ENCODE data around the gene LGR4. TPM values are rescaled to one million over a fixed set of nuclear protein-coding genes. Genes with fewer than 3 reads are reported as not detected.
A peak's percentile ranks its signal among the peaks of the same experiment; 100 is the strongest.

LGR4 gene
- total and polyA plus RNA-seq, 8 donors = 23.4 to 73.0 (median 54.5) TPM

DNA sequence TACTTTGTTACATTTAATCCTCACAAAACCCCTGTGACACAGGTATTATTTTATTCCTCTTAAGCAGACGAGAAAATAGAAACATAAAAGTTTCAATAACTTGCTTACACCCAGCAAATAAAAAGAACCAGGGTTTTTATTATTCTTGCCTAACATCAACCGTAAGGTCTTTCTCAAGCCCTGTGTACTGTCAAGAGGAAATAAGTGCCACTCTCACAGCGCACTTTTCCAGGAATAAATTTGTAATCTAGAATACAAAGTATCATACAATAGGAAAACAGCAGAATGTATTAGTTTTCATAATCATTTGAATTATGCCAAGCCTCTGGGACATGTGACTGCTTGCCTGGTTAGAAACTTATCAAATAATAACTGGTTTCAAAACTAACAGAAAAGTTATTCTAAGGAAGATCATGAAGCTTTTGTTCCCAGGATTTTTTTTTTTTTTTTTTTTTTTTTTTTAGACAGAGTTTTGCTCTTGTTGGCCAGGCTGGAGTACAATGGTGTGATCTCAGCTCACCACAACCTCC, 117.0 kb downstream of the LGR4 start:
- no peaks in the 10 kb centered on the region for H3K9me3 ChIP-seq
- TF ChIP-seq CTCF (IDR thresholded peaks at IDR 0.05) = no peak
- H3K27ac ChIP-seq = peak overlapping the region in 2 of 4 donors; percentile 37 to 55
- no peak for FAIRE-seq
- H3K4me1 ChIP-seq = peaks cover 17 to 28% (median 19%) of the 10 kb centered on the region in 3 donors
- 43 to 48% methylated on average over 3 of the region's 3 CpGs for WGBS, 2 donors
- peak; percentile 25 to 72 (median 46) for ATAC-seq
- no peak overlapping the region for H3K4me3 ChIP-seq
- H3K27me3 ChIP-seq = no peaks in the 10 kb centered on the region
- intact Hi-C loops (cut with DNase I) = no loop called here
- DNase-seq = no peak
- no peaks in the 10 kb centered on the region for H3K36me3 ChIP-seq

DNA sequence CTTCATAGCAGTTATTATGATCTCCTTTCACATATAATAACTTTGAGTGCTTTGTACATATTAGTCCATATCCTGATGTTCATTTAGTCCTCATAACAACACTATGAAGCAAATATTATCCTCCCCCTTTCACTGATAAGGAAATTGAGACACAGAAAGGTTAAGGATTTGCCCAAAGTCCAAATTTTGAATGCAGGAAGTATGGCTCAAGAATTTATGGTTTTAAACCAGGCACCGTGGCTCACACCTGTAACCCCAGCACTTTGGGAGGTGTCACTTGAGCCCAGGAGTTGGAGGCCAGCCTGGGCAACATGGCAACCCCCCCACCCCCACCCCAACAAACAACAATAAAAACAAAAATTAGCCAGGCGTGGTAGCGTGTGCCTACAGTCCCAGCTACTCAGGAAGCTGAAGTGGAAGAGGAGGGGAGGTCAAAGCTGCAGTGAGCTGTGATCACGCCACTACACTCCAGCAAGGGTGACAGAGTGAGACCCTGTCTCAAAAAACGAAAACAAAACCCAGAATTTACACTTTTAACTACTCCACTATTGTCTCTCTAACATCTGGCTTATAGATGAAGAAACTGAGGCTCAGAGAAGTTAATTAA, 118.1 kb downstream of the LGR4 start:
- no peak for DNase-seq
- no peak for TF ChIP-seq CTCF (IDR thresholded peaks at IDR 0.05)
- intact Hi-C loops (cut with DNase I) = no loop called here
- ATAC-seq = peak in 1 of 4 donors; percentile 21
- Histone ChIP-seq H3K4me3 (no peak overlapping the region), H3K4me1 (peaks cover 26 to 40% (median 30%) of the 10 kb centered on the region in 3 donors), H3K36me3 (no peaks in the 10 kb centered on the region), H3K27ac (peak overlapping the region in 2 of 4 donors; percentile 15 to 55), H3K9me3 (no peaks in the 10 kb centered on the region), H3K27me3 (no peaks in the 10 kb centered on the region)
- no peak for FAIRE-seq
- WGBS, 2 donors = 57% methylated on average over 5 of the region's 5 CpGs

- peak overlapping the region in 1 of 4 donors; percentile 55 for H3K27ac ChIP-seq
- no peaks in the 10 kb centered on the region for H3K36me3 ChIP-seq
- WGBS, 2 donors = 92 to 93% methylated on average over 2 of the region's 2 CpGs
- TF ChIP-seq CTCF (IDR thresholded peaks at IDR 0.05) = no peak
- H3K27me3 ChIP-seq = no peaks in the 10 kb centered on the region
- no peaks in the 10 kb centered on the region for H3K9me3 ChIP-seq
- peaks cover 32 to 47% (median 35%) of the 10 kb centered on the region in 3 donors for H3K4me1 ChIP-seq
- DNase-seq (no peak), ATAC-seq (no peak), FAIRE-seq (peak; percentile 63)
- intact Hi-C loops (cut with DNase I) = no loop called here
- H3K4me3 ChIP-seq = no peak overlapping the region
Measured at GRCh38 chr11:27353593-27354358, 118.8 kb downstream of the LGR4 start.

GRCh38 chr11:27352781-27353180, 119.8 kb downstream of the LGR4 start:
- no peak for TF ChIP-seq CTCF (IDR thresholded peaks at IDR 0.05)
- no peak for DNase-seq
- Histone ChIP-seq H3K4me1 (peaks cover 39 to 51% (median 45%) of the 10 kb centered on the region in 3 donors), H3K4me3 (no peak overlapping the region), H3K27ac (no peak overlapping the region), H3K27me3 (no peaks in the 10 kb centered on the region), H3K36me3 (no peaks in the 10 kb centered on the region), H3K9me3 (no peaks in the 10 kb centered on the region)
- intact Hi-C loops (cut with DNase I) = no loop called here
- WGBS, 2 donors = 96% methylated on average over 2 of the region's 2 CpGs
- no peak for ATAC-seq
- no peak for FAIRE-seq

Data from pancreas (tissue), 10 donors.